IPS-18a (cell line): Measurements from ENCODE around the gene UBE2F.
A peak's percentile ranks its signal among the peaks of the same experiment; 100 is the strongest.
"Not testable (repeated sequence)": the region's sequence is repeated elsewhere in the genome, so short reads cannot be mapped to it uniquely, and the experiment has no call there.

Experiments used
- H3K27ac ChIP-seq: one replicate; pipeline ENCODE4 v1.5.1; 2013; ENCODE audit warnings: low read length
- H3K27me3 ChIP-seq: one replicate; pipeline ENCODE4 v1.6.1; 2013; ENCODE audit warnings: mild to moderate bottlenecking, low read length; ENCODE audit not compliant: control insufficient read depth, insufficient read depth
- H3K36me3 ChIP-seq: one replicate; pipeline ENCODE4 v1.6.1; 2013; ENCODE audit warnings: low read depth, low read length; ENCODE audit not compliant: control insufficient read depth
- H3K4me1 ChIP-seq: one replicate; pipeline ENCODE4 v1.6.1; 2013; ENCODE audit warnings: low read depth, low read length; ENCODE audit not compliant: control insufficient read depth
- H3K4me3 ChIP-seq: one replicate; pipeline ENCODE4 v1.5.1; 2013; ENCODE audit warnings: low read length
- H3K9ac ChIP-seq: one replicate; pipeline ENCODE4 v1.6.1; 2013; ENCODE audit warnings: mild to moderate bottlenecking, low read length, moderate library complexity
- H3K9me3 ChIP-seq: one replicate; pipeline ENCODE4 v1.6.1; 2013; ENCODE audit warnings: low read depth, low read length; ENCODE audit not compliant: control insufficient read depth

Gene UBE2F

GRCh38 chr2:237966250-237966564 is 607 bp upstream of the UBE2F start:
- Histone ChIP-seq H3K9me3 (no peaks in the 10 kb centered on the region), H3K4me1 (peaks cover 4% of the 10 kb centered on the region), H3K27ac (no peak overlapping the region), H3K9ac (peak overlapping the region; percentile 53), H3K4me3 (peak overlapping the region; percentile 80), H3K27me3 (no peaks in the 10 kb centered on the region), H3K36me3 (no peaks in the 10 kb centered on the region)

- Histone ChIP-seq H3K27me3 (no peaks in the 10 kb centered on the region), H3K36me3 (no peaks in the 10 kb centered on the region), H3K27ac (no peak overlapping the region), H3K9me3 (no peaks in the 10 kb centered on the region), H3K4me1 (peaks cover 4% of the 10 kb centered on the region), H3K4me3 (peak overlapping the region; percentile 64), H3K9ac (peak overlapping the region; percentile 62)
Observed at GRCh38 chr2:237967463-237967951, 693 bp downstream of the UBE2F start.

- Histone ChIP-seq H3K9me3 (no peaks in the 10 kb centered on the region), H3K4me1 (peaks cover 4% of the 10 kb centered on the region), H3K27ac (no peak overlapping the region), H3K36me3 (no peaks in the 10 kb centered on the region), H3K9ac (peak overlapping the region; percentile 62), H3K4me3 (peak overlapping the region; percentile 64), H3K27me3 (no peaks in the 10 kb centered on the region)
Observed at GRCh38 chr2:237968048-237968862, 1.4 kb downstream of the UBE2F start.

GRCh38 chr2:237971661-237972060 is 4.8 kb downstream of the UBE2F start:
- Histone ChIP-seq H3K27me3 (no peaks in the 10 kb centered on the region), H3K9me3 (no peaks in the 10 kb centered on the region), H3K4me3 (no peak overlapping the region), H3K27ac (no peak overlapping the region), H3K36me3 (peaks cover 6% of the 10 kb centered on the region), H3K4me1 (peaks cover 4% of the 10 kb centered on the region), H3K9ac (no peak overlapping the region)

GRCh38 chr2:237972211-237972610 is 5.4 kb downstream of the UBE2F start:
- no peak overlapping the region for H3K4me3 ChIP-seq
- H3K9ac ChIP-seq = no peak overlapping the region
- peaks cover 4% of the 10 kb centered on the region for H3K4me1 ChIP-seq
- H3K27ac ChIP-seq = no peak overlapping the region
- H3K27me3 ChIP-seq = no peaks in the 10 kb centered on the region
- no peaks in the 10 kb centered on the region for H3K9me3 ChIP-seq
- peaks cover 9% of the 10 kb centered on the region for H3K36me3 ChIP-seq

GRCh38 chr2:237972936-237973335 is 6.1 kb downstream of the UBE2F start:
- Histone ChIP-seq H3K9ac (no peak overlapping the region), H3K4me3 (no peak overlapping the region), H3K27me3 (no peaks in the 10 kb centered on the region), H3K36me3 (peaks cover 9% of the 10 kb centered on the region), H3K9me3 (no peaks in the 10 kb centered on the region), H3K4me1 (peaks cover under 1% of the 10 kb centered on the region), H3K27ac (no peak overlapping the region)

- Histone ChIP-seq H3K9ac (no peak overlapping the region), H3K4me3 (no peak overlapping the region), H3K9me3 (no peaks in the 10 kb centered on the region), H3K27me3 (no peaks in the 10 kb centered on the region), H3K27ac (no peak overlapping the region), H3K36me3 (peaks cover 9% of the 10 kb centered on the region), H3K4me1 (peaks cover 5% of the 10 kb centered on the region)
Observed at GRCh38 chr2:237977380-237977779, 10.6 kb downstream of the UBE2F start.

GRCh38 chr2:237978058-237978712 is 11.4 kb downstream of the UBE2F start:
- Histone ChIP-seq H3K36me3 (peaks cover 9% of the 10 kb centered on the region), H3K4me1 (peaks cover 5% of the 10 kb centered on the region), H3K27ac (no peak overlapping the region), H3K4me3 (no peak overlapping the region), H3K27me3 (no peaks in the 10 kb centered on the region), H3K9ac (no peak overlapping the region), H3K9me3 (no peaks in the 10 kb centered on the region)

- Histone ChIP-seq H3K4me3 (no peak overlapping the region), H3K9me3 (no peaks in the 10 kb centered on the region), H3K36me3 (peaks cover 9% of the 10 kb centered on the region), H3K27me3 (no peaks in the 10 kb centered on the region), H3K27ac (no peak overlapping the region), H3K4me1 (peaks cover 5% of the 10 kb centered on the region), H3K9ac (no peak overlapping the region)
Observed at GRCh38 chr2:237979331-237979730, 12.5 kb downstream of the UBE2F start.

GRCh38 chr2:237980087-237980486 is 13.3 kb downstream of the UBE2F start:
- Histone ChIP-seq H3K4me1 (peaks cover 5% of the 10 kb centered on the region), H3K9ac (no peak overlapping the region), H3K4me3 (no peak overlapping the region), H3K36me3 (peaks cover 9% of the 10 kb centered on the region), H3K9me3 (no peaks in the 10 kb centered on the region), H3K27ac (no peak overlapping the region), H3K27me3 (no peaks in the 10 kb centered on the region)

GRCh38 chr2:237980751-237981150 is 13.9 kb downstream of the UBE2F start:
- peaks cover 5% of the 10 kb centered on the region for H3K4me1 ChIP-seq
- peaks cover 8% of the 10 kb centered on the region for H3K36me3 ChIP-seq
- no peak overlapping the region for H3K4me3 ChIP-seq
- H3K9ac ChIP-seq = no peak overlapping the region
- no peaks in the 10 kb centered on the region for H3K27me3 ChIP-seq
- H3K27ac ChIP-seq = no peak overlapping the region
- H3K9me3 ChIP-seq = no peaks in the 10 kb centered on the region

- not testable (repeated sequence) for H3K4me3 ChIP-seq, H3K9ac ChIP-seq, H3K27me3 ChIP-seq, H3K36me3 ChIP-seq, H3K4me1 ChIP-seq, H3K27ac ChIP-seq, H3K9me3 ChIP-seq
Observed at GRCh38 chr2:237981621-237982020, 14.8 kb downstream of the UBE2F start.
